HG03196 (cell line): ENCODE measurements around the gene RGS7.
"Not testable (repeated sequence)": the region's sequence is repeated elsewhere in the genome, so short reads cannot be mapped to it uniquely, and the experiment has no call there.

Experiments
- ATAC-seq: cut with Tn5 transposase; IDR thresholded peaks from one replicate; pipeline ENCODE4 v1.9.1; 2021; ENCODE audit not compliant: unreplicated experiment

RGS7 gene

DNA sequence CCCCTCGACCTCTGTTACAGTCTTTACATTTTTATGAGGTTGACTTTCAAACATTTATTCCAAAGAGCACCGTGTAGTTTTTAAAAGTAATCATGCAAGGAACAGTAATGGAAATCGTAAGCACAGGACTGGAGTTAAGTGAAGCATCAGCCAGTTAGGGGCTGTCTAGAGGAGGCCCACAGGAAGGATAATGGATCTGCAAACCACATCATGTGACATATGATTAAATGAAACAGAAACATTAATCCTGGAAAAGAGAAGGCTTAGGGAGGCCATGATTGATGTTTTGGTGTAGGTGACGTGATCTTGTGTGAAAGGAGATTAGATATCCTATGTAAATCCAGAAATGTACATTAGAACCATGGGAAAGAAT lies 25.0 kb downstream of the RGS7 start:
- ATAC-seq, result no peak

DNA sequence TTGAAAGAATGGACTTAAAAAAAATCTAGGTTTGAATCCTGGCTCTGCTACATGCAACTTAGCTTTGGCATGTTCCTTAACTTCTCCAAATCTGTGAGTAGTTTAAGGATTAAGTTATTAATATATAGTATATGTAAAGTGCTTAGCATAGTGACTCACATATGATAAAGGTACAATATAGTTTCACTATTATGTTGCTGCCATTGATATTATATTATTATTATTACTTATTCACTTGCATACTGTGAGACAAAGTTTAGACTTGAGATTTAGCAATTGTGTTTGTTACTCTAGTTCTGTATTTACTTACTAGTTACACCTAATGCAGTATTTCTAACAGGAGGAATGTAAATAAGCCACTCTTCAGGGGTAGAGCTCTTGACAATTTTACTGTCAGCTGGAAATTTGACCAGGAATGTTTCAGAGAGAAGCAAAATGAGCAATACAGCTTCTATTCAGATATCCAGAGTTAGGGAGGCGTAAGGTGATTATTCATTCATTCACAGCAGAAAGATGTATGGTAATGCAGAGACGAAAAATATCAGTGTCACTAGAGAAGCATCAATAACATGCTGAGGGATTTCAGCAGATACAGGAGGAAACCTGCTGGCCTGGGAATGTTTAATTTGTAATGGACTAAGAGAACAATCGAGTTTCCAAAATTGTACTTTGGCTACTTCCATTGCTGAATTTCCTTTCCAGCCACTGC lies 25.5 kb downstream of the RGS7 start:
- ATAC-seq, result no peak

DNA sequence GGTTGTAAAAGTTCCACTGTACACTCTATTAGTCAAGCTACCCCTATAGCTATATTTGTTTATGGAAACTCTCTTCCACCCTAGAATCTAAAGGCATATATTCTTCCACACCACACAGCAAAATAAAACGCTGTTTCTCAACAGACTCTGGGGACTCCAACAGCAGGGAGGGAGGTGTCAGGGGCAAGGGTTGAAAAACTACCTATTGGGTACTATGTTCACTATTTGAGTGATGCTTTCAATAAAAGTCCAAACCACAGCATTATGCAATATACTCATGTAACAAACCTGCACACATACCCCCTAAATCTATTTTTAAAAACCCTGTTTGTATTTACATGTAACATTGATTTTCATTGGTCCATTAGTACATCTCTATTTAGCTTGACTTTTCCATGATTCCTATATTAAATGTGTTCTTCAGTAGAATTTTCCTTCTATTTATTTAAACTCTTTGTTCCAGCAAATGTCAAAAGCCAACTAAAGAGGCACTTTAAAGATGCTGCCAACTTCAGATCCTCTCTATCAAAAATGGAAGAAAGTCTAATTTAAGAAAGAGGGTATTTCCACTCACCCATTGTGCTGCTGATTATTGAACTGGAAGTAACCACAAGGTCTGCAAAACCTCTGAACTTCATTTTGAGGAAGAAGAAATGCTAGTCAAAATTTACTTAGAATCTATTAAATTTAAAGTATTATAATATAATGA lies 26.2 kb downstream of the RGS7 start:
- ATAC-seq, result no peak

DNA sequence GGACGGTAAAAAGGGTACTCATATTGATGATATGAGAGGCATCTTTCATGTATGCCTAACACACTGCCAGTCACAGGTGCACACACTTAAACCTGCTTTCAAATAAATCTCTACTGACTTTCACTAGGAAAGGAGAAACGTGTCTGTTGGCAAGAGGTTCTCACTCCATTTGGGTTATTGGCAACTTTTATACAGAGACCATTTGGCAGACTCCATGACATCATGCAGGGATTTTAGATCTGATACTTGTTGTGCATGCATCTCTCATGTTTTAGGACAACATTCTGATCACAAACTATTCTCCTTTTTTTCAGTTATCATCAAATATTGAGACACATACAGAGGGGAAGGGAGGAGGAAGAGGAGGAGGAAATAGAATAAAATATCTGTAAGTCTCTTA lies 31.5 kb downstream of the RGS7 start:
- ATAC-seq, result no peak

DNA sequence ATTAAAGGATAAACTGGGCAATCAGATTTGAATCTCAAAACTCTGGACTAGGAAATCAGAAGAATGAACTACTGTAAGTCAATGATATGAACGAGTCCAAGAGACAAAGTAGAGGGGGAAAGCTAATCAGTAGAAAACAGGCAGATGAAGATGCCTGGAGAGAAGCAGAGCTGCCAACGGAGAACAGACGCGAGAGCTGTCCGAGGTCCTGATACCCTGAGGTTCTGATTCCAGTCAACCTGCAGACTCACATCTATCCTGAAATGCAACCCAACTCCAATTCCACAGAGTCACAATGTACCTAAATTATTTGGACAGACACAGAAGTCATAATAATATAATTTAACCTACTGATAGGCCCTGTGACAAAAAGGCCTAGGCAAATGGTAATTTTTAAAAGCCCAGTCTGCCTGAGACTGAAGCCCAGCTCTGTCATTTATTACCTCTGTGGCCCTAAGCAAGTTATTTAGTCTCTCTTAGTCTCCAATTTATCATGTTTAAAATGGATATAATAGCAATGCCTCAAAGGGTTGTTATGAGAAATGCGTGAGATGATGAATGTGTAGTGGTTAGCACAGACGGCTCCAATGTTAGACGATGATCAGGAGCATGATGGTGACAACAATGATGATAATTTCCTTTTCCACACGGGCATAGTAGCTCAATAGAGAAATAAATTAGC lies 33.4 kb downstream of the RGS7 start:
- no peak for ATAC-seq

DNA sequence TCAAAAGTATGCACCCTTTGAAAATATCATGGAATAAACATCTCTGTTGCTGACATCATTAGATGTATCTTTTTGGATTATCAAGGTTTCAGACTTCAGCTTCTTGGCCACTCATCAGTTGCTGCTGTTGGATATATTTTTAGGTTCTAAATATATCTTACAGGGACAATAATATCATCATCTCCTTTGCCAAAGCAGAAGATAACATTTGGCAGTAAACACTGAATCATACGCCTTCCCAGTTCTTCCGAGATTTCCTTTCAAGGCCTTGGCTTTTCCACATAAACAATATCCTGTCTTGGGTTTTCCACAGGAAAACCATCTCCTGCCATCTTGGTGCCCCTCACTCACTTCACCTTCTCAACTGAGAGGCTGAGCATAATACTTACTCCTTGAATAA lies 39.3 kb downstream of the RGS7 start:
- ATAC-seq, result no peak

DNA sequence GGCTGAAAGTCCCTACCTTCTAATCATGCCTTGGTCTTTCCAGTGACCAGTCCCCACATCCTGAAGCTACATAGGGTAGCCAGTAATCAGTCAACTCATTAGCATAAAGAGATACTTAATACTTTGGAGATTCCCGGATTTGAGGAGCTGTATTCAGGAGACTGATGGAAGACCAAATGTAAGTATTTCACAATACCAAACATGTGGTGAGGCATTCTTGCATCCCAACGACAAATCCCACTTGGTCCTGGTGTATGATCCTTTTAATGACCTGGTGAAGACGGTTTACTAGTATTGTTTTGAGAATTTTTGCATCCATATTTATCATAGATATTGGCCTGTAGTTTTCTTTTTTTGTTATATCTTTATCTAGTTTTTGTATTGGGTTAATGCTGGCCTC lies 40.6 kb downstream of the RGS7 start:
- ATAC-seq, result no peak

DNA sequence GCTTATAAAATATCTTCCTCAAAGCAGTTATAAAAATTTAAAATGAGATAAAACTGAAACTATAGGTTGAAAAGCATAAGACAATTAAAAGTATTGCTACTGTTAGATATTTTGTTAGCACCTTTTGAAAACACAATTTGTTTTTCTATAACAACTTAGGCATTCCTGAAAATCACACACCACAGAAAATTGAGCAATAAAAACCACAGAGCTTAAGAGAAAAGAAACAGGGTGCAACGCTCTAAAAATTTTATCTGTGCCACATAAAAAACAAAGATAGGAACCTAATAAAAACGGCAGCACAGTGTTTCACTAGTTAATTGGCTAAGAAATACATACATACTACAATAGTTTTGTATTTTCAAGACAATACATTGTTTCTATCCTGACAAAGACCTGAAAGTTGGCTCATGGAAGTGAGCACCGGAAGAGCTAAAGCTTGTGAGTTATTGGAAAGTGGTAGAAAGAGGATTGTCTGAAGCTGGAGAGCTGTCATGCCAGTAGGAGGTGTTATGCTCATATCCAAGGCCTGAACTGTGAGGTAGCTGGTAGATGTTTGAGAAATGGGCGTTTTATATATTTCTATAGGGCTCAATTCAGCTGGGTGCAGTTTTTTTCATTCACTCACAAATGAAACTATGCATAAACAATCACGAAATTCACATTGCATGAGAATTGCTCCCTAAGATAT lies 45.8 kb downstream of the RGS7 start:
- no peak for ATAC-seq

DNA sequence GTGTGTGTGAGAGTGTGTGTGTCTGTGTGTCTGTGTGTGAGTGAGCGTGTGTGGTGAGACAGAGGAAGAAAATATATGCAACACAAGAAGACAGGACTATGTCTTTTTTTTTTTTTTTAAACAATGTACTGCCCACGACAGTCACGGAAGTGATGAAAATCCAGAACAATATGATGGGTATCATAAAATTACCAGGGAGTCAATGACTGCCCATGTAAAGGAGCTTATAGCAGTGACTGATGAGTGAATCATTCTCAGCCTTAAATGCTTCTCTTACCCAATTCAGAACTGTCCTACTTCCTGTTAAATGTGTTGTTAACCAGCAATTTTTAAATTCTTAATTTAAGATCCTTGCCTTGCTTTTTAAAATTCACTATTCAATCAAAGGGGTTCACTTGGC lies 46.6 kb downstream of the RGS7 start:
- ATAC-seq, result no peak

DNA sequence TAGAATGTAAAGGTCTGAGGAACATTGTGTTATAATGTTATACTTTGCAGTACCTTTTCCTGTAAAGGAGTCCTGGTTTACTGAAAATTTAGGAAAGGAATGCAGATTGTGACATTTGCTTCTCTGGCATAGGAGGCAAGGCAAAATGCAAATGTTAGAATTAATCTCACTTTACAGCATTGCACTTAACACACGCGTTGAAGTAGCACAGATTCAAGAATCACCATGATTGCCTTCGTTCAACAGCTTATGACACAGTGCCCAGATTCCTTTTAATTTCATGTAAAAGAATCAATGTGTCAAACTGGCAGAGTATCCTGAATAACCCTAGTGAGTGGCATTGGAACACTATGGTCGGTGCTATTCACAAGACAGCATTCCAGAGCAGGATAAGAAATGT lies 47.4 kb downstream of the RGS7 start:
- ATAC-seq, result no peak

DNA sequence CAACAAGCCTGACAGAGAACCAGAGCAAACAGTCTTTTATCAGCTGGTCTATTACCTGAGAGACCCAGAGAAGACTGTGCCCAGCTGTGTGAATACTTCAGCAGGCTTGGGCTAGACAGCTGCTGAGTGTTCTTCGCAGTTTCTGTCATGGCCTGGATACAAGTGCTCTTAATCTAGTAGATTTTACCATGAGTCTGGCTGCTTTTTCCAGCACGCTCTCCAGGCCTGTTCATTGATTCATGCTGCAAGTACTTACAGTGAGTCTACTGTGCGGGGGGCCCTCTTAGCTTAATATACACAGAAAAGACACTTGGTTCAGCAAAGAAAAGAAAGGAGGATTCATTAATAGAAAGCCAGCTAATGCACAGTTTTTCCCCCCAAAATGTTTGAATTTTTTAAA lies 48.5 kb downstream of the RGS7 start:
- ATAC-seq, result no peak

DNA sequence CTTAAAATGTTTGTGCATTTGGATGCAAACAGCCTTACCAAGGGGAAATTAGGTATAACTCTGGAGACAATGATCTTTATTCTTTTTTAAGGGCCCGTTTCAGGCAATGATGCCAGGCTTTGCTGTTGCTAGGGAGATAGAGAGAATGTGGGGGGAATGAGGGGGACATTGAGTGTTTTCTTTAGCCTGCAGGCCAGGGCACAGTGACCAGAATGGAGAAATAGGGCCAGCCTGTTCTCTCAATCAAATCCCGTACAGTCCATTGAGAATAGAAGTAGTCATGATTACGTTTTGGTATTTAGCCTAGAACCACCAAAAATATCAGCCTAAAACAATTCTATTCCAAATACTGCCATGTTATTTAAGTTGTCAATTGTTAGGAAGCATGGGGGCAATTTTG lies 49.0 kb downstream of the RGS7 start:
- no peak for ATAC-seq

DNA sequence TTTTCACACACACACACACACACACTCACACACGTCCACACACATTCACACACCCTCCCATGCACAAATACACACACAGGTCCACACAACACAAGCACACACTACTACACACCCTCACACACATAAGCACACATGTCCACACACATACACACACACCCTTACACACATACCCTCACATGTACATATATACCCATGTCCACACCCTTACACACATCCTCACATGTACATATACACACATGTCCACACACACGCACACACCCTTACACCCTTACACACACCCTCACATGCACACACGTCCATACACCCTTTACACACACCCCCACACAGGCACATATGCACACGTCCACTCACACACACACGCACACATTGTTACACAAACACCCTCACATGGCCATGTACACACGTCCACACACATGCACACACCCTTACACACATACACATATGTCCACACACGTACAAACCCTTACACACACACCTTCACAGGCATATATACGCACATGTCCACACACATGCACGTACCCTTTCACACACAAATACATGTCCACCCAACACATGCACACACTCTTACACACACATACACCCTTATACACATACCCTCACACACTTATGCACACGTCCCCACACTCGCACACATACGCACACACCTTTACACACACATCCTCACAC lies 50.7 kb downstream of the RGS7 start:
- ATAC-seq, result no peak

DNA sequence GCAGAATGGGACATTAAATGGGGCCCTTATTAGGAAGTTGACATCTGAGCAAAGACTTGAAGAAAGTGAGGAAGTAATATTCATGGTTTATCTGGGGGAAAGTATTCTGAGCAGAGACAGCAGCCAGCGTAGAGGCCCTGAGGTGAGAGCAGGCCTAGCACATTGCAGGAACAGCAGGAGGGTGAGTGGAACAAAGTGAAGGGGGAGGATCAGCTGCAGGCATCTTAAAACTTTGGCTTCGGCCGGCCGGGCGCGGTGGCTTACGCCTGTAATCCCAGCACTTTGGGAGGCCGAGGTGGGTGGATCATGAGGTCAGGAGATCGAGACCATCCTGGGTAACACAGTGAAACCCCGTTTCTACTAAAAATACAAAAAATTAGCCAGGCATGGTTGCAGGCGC lies 55.0 kb downstream of the RGS7 start:
- ATAC-seq, result not testable (repeated sequence)

DNA sequence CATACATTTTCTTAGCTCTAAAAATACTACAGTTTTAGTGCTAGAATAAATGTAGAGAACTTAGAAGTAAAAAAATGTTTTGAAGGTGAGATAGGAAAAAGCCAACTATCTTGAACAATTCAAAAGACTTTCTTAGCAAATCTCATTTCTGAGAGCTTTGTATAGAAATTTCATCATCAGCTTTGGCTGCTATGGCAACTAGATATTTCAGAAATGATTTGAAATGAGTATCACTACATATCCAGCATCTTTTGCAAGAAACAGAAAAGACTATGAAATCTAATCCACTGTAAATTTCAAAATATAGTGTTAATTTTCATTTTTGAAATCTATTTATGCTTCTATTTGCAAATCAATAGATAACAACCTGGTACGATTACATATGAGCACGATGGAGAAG lies 57.7 kb downstream of the RGS7 start:
- no peak for ATAC-seq

DNA sequence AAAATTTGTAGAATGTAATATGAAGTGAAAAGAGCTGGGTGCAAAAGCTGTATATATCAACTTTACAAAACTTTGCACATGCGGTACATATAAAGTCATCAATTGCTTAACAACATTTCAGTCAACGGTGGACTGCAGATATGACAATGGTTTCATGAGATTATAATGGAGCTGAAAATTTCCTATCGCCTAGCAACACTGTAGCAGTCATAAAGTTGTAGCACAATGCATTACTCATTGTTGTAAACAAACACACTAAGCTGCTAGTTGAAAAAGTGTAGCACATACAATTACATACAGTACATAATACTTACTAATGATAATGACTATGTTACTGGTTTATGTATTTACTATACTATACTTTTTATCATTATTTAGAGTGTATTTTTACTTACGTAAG lies 64.0 kb downstream of the RGS7 start:
- ATAC-seq, result no peak

DNA sequence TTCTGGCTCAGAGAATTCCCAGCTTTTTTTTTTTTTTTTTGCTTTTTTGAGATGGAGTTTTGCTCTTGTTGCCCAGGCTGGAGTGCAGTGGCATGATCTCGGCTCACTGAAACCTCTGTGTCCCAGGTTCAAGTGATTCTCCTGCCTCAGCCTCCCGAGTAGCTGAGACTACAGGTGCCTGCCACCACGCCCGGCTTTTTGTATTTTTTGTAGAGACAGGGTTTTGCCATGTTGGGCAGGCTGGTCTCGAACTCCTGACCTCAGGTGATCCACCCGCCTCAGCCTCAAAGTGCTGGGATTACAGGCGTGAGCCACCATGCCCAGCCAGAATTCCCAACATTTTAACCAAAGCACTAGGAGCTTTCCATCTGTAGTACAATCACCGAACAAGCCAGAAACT lies 65.5 kb downstream of the RGS7 start:
- not testable (repeated sequence) for ATAC-seq

DNA sequence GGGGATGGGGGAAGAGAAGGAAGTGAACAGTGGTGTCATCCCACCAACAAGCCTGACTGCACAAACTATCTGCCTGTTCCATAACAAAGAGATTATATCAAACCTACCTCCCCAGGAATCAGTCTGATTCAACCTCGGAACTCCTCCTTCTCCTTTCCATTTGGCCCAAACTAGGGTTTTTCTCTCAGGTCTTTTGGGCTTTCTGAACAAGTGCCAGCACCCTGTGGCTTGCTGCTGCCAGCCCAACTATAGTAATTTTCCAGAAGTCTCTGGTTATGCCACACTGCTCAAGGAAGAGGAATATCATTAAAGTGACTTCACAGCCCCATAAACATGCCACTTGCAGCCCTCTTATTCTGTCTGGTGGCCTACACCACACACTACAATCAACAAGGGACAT lies 70.5 kb downstream of the RGS7 start:
- no peak for ATAC-seq

DNA sequence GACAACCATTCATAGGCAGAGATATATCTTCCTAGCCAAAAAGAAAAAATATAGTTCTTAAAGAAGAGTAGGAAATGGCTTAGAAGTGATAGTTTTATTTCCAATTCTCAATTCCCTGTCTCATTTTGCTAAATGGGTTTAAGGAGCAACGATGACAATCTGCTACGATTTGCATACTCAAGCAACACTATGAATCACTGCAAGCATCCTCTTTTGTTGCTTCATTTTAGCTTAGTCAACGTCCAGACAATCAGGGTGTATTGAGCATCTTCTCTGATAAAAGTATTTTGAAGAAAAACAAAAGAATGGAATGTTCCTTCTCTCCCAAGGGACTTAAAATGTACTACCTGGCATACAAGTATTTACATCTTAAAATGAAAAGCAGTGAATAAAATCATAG lies 80.6 kb downstream of the RGS7 start:
- no peak for ATAC-seq

DNA sequence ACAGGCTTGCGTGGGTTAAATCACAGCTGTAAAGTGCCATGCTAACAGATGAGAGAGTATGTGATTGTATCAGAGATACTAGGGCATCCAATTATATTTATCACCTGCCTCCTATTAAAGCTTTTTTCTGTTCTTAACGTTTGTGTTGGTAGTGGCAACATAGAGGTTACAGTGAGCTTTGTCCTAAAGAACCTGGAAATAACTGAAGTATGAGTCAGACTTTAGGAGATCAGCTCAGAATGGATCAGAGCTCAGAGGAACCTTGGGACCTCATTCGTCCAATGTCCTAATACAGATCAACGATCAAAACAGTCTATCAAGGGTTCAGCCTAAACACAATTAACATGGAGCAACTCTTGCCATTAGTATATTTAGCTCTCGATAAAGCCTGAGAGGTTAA lies 81.0 kb downstream of the RGS7 start:
- no peak for ATAC-seq

DNA sequence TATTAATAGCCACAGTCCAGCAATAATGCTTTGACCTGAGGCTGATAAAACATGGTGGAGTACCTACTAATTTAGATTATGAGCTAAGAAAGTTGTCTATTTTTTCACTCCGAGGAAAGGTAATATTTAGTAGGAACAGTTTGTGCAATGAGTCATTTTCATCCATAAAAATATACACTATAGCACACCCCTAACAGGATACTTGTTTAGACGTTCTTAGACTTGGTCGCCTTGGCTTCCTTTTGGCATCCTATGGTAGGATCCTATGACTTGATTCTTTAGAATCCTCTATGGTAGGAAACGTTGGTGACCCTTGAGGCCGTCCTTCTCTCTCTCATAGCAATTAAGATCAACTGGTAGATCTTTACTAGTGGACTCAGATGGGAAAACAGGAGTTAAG lies 81.8 kb downstream of the RGS7 start:
- no peak for ATAC-seq
